Activated CD4-positive, alpha-beta T cell treated with anti-CD3 and anti-CD28 coated beads for 1 hour (primary cell): ENCODE data around the gene NUTM2F.
"Not testable (repeated sequence)": the region's sequence is repeated elsewhere in the genome, so short reads cannot be mapped to it uniquely, and the experiment has no call there.

Source experiments
- DNase-seq: peaks from one replicate; pipeline ENCODE4 v3.0.0-alpha.2; 2020

The NUTM2F gene

GRCh38 chr9:94315034-94315984, 13.1 kb downstream of the NUTM2F start:
- not testable (repeated sequence) for DNase-seq

- no peak for DNase-seq
Measured at GRCh38 chr9:94303321-94303720, 25.1 kb downstream of the NUTM2F start.

GRCh38 chr9:94302426-94302825, 26.0 kb downstream of the NUTM2F start:
- DNase-seq: no peak

- DNase-seq: no peak
Measured at GRCh38 chr9:94301583-94301982, 26.9 kb downstream of the NUTM2F start.

- no peak for DNase-seq
Measured at GRCh38 chr9:94300470-94301301, 27.8 kb downstream of the NUTM2F start.

- DNase-seq: no peak
Measured at GRCh38 chr9:94298949-94299599, 29.4 kb downstream of the NUTM2F start.

- DNase-seq: no peak
Measured at GRCh38 chr9:94289691-94290090, 38.8 kb downstream of the NUTM2F start.

- DNase-seq: no peak
Measured at GRCh38 chr9:94287877-94288513, 40.4 kb downstream of the NUTM2F start.

GRCh38 chr9:94286116-94286515, 42.3 kb downstream of the NUTM2F start:
- DNase-seq: no peak

GRCh38 chr9:94281101-94281500, 47.3 kb downstream of the NUTM2F start:
- DNase-seq: no peak

- DNase-seq: no peak
Measured at GRCh38 chr9:94280409-94280989, 47.9 kb downstream of the NUTM2F start.

GRCh38 chr9:94277885-94278536, 50.4 kb downstream of the NUTM2F start:
- DNase-seq: no peak

GRCh38 chr9:94277029-94277428, 51.4 kb downstream of the NUTM2F start:
- not testable (repeated sequence) for DNase-seq

GRCh38 chr9:94270009-94270408, 58.4 kb downstream of the NUTM2F start:
- DNase-seq: no peak

- DNase-seq: no peak
Measured at GRCh38 chr9:94269264-94269663, 59.2 kb downstream of the NUTM2F start.
